Measurements from ENCODE around the gene PRAMEF20.
"Not testable (repeated sequence)": the region's sequence is repeated elsewhere in the genome, so short reads cannot be mapped to it uniquely, and the experiment has no call there.

PRAMEF20 gene

GRCh38 chr1:13410150-13410549, at the start of gene PRAMEF20:
PRAMEF20 (plus strand) TSS chr1:13410450; CDS start chr1:13416355, 5,905 bp downstream.
- DNase-seq (ENCODE audit: low spot score), result not testable (repeated sequence)

- DNase-seq (ENCODE audit: low spot score), result not testable (repeated sequence)
Measured at GRCh38 chr1:13362364-13362763, 47.9 kb upstream of the PRAMEF20 start.

GRCh38 chr1:13364928-13365327, 45.3 kb upstream of the PRAMEF20 start:
- DNase-seq (ENCODE audit: low spot score), result not testable (repeated sequence)

- DNase-seq (ENCODE audit: low spot score), result not testable (repeated sequence)
Measured at GRCh38 chr1:13366536-13366935, 43.7 kb upstream of the PRAMEF20 start.

GRCh38 chr1:13368544-13368943, 41.7 kb upstream of the PRAMEF20 start:
- not testable (repeated sequence) for DNase-seq (ENCODE audit: low spot score)

- not testable (repeated sequence) for DNase-seq (ENCODE audit: low spot score)
Measured at GRCh38 chr1:13378983-13379382, 31.3 kb upstream of the PRAMEF20 start.

GRCh38 chr1:13380380-13380779, 29.9 kb upstream of the PRAMEF20 start:
- not testable (repeated sequence) for DNase-seq (ENCODE audit: low spot score)

GRCh38 chr1:13389332-13389731, 20.9 kb upstream of the PRAMEF20 start, which contains the start of gene PRAMEF17:
PRAMEF17 (plus strand) TSS chr1:13389632; CDS start chr1:13389658, 26 bp downstream.
- DNase-seq (ENCODE audit: low spot score), result not testable (repeated sequence)

GRCh38 chr1:13393004-13393403, 17.2 kb upstream of the PRAMEF20 start:
- not testable (repeated sequence) for DNase-seq (ENCODE audit: low spot score)

- not testable (repeated sequence) for DNase-seq (ENCODE audit: low spot score)
Measured at GRCh38 chr1:13394761-13395160, 15.5 kb upstream of the PRAMEF20 start.

GRCh38 chr1:13395311-13395710, 14.9 kb upstream of the PRAMEF20 start:
- not testable (repeated sequence) for DNase-seq (ENCODE audit: low spot score)

GRCh38 chr1:13407811-13408210, 2.4 kb upstream of the PRAMEF20 start:
- no peak for DNase-seq (ENCODE audit: low spot score)

GRCh38 chr1:13430495-13430894, 20.2 kb downstream of the PRAMEF20 start:
- no peak for DNase-seq (ENCODE audit: low spot score)

- DNase-seq (ENCODE audit: low spot score), result no peak
Measured at GRCh38 chr1:13432251-13432650, 22.0 kb downstream of the PRAMEF20 start.

GRCh38 chr1:13433694-13434358, 23.6 kb downstream of the PRAMEF20 start:
- DNase-seq (ENCODE audit: low spot score), result not testable (repeated sequence)

GRCh38 chr1:13435458-13435857, 25.2 kb downstream of the PRAMEF20 start:
- no peak for DNase-seq (ENCODE audit: low spot score)

GRCh38 chr1:13439104-13439783, 29.0 kb downstream of the PRAMEF20 start:
- DNase-seq (ENCODE audit: low spot score), result not testable (repeated sequence)

- DNase-seq (ENCODE audit: low spot score), result no peak
Measured at GRCh38 chr1:13443335-13443979, 33.2 kb downstream of the PRAMEF20 start.

GRCh38 chr1:13450204-13450603, 40.0 kb downstream of the PRAMEF20 start:
- no peak for DNase-seq (ENCODE audit: low spot score)

GRCh38 chr1:13451399-13451965, 41.2 kb downstream of the PRAMEF20 start:
- no peak for DNase-seq (ENCODE audit: low spot score)

GRCh38 chr1:13456904-13457532, 46.8 kb downstream of the PRAMEF20 start:
- no peak for DNase-seq (ENCODE audit: low spot score)

- no peak for DNase-seq (ENCODE audit: low spot score)
Measured at GRCh38 chr1:13461977-13462376, 51.7 kb downstream of the PRAMEF20 start.
